Fibroblast of gingiva (primary cell): ENCODE data around the gene SLC22A5.

ENCODE experiments used
- DNase-seq: peaks from one replicate; pipeline ENCODE4 v3.0.0-alpha.2; 2011; ENCODE audit warnings: low read depth

The SLC22A5 gene

DNA sequence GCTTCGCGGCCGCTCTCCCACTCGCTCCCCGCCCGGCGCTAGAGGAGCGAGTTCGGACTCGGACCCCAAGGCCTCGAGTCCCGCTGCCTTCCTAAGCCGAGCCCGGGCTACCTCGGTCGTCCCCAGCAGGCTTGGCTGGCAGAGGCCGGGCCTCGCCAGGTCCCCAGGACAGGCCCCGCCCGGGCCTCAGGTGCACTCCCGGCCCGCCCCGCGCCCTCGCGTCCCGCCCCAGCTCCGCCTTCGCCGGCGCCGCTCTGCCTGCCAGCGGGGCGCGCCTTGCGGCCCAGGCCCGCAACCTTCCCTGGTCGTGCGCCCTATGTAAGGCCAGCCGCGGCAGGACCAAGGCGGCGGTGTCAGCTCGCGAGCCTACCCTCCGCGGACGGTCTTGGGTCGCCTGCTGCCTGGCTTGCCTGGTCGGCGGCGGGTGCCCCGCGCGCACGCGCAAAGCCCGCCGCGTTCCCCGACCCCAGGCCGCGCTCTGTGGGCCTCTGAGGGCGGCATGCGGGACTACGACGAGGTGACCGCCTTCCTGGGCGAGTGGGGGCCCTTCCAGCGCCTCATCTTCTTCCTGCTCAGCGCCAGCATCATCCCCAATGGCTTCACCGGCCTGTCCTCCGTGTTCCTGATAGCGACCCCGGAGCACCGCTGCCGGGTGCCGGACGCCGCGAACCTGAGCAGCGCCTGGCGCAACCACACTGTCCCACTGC, at the start of gene SLC22A5:
SLC22A5 (plus strand) TSS at position 237 of the 707 bp plus-strand sequence; CDS start at position 500, 263 bp downstream.
- DNase-seq, result peak; percentile 43

DNA sequence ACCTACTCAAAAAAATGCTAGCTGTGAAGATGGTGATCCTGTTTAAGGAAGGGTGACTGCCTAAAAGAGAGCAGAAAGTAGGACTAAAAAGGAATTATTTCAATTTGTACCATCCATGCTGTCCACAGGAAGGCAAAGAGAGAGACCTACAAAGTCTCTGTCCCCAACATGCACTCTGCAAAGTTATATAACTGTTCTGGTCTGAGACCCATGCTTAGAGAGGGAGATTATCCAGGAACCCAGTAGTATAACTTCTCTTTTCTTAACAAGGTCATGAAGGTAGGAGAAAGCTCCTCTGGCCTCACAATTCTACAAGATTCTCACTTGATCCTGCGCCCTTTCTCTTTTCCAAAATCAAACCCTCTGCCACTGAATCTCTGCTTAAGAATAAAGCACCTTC, 49.5 kb upstream of the SLC22A5 start:
- DNase-seq, result no peak

DNA sequence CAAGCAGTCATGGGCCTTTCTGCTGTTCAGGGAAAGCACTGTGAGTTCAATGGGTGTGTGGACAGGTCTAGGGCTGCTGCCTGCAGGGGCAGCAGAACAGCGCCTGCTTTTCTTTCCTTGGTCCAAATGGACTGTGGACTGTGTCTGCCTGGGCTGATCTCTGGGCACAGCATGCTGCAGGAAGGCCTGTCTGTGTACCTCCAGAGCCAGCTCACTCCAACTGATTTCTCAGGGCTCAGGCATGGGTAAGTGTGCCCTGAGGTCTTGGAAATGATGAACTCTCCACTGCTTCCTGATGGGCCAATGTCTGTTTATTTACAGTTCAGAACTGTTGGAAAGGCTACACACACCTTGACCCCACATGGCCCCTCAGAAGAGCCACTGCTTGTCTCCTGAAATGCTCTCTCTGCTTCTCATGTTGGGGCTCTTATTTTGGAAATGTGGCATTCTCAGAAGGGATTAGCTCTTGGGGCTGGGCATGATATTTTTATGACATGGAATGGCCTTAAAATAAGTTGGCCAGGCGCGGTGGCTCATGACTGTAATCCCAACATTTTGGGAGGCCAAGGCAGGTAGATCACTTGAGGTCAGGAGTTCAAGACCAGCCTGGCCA, 48.3 kb upstream of the SLC22A5 start:
- DNase-seq, result no peak

DNA sequence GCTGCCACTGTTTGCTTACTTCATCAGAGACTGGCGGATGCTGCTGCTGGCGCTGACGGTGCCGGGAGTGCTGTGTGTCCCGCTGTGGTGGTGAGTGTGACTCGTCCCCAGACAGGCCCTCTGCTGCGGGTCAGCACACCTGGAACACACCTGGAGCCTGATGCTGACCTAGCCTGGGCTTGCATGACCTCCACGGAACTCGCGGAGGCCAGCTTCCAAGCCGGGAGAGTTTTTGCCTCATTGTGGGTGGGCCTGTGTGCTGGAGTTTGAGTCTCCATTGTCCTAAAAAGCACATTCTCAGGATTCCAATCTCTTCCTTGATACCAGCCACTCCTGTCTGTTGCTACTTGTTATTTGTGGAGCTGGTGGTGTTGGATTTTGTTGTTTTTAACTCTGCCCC, 47.2 kb upstream of the SLC22A5 start:
- no peak for DNase-seq

DNA sequence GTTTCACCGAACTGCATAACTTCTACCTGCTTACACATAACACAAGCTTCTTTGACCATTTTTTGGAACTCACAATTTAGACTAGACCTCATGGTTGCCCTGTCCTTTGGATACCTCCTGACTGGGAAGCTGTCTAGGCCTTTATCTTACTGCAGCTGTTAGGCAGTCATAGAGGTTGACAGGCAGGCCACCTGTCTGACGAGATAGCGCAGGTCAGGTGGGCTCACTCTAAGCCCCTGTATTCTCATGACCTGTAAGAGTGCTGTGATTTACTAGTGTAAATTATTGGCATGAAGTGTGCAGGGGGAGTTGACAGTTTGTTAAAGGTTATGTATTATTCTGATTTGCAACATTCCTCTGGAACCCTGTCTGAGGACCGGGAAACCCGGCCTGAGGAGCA, 46.3 kb upstream of the SLC22A5 start:
- DNase-seq, result no peak

DNA sequence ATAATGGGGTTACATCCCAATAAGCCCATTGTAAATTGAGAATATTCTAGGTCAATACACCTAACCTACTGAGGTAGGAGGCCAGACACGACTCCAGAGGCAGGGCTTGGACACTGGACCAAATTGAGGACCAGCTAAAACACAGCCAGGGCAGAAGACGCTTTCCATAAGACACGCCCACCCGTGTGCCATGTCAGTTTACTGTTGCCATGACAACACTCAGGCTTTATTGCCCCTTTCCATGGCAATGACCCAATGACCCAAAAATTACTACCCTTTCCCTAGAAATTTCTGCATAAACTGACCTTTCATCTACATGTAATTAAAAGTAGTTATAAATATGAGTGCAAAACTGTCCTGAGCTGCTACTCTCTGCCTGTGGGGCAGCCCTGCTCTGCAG, 43.8 kb upstream of the SLC22A5 start:
- no peak for DNase-seq

DNA sequence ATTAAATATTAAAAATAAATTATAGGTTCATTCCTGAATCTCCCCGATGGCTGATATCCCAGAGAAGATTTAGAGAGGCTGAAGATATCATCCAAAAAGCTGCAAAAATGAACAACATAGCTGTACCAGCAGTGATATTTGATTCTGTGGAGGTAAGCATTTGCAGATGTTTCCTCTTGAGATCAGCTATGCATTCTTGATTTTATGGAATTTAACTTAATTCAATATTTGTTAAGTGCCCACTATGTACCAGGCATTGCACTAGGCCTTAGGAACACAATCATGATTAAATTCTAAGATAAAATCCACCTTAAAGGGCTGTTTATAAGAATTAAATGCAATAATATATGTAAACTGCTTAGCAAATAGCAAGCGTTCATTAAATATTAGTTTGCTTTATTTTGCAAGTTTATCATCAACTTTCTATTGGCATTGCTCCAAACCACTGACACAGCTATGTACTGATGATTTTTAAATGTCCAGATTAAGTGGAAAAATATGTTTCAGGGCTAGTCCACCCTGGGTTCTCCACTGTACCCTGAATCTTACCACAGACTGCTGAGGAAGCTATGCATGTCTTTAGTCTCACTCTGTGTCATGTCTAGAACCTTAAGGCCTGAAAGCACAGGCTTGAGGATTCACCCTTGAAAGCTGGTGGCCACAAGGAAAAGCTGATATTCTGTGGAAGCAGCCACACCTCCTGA, 42.1 kb upstream of the SLC22A5 start:
- DNase-seq, result peak; percentile 79

DNA sequence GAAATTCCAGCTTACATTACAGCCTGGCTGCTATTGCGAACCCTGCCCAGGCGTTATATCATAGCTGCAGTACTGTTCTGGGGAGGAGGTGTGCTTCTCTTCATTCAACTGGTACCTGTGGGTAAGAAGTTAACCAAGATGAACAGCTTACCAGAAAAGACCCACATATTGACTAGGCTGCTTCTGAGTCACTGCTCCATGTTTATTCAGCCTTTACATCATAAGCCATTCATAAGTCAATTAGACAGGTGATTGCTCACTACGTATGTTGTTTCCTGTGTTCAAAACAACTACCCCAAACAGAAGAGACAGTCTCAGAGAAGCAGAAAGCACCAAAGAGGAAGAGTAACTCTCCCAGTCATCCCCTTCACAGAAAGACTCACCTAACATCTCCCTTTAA, 34.7 kb upstream of the SLC22A5 start:
- DNase-seq, result no peak

DNA sequence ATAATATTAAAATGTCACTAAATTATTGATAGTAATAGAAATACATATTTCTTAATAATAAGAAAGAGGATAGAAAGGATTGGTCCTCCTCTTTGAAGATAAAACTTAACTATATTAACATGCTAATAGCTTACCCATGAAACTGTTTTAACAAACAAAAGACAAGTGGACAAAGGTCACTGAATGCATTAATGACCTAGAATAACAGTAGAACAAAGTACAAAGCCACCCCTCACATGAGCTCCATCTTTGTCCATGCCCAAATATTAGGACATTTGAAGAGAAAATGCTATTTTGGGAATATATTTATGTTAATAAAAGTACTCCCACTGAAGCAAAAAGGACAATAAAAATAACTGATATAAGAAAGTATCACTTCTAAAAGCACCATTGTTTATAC, 34.1 kb upstream of the SLC22A5 start:
- no peak for DNase-seq

DNA sequence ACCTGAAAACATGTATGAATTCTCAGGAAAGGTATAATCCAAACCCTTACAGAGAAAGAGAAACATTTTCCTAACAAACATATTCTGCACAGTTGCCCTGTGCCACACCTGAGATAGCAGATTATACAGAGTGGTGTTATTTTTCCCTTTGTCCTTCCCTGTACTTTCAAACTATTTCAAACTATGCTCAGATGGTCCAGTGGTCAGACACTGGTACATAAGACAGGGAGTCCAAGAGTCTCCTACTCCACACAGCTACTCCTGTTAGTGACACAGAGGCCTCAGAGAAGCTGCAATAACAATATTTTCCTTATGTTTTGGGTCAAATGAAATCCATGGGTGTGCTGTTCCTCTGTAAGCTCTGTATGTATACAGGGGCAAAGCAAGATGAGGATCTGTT, 30.0 kb upstream of the SLC22A5 start:
- no peak for DNase-seq

DNA sequence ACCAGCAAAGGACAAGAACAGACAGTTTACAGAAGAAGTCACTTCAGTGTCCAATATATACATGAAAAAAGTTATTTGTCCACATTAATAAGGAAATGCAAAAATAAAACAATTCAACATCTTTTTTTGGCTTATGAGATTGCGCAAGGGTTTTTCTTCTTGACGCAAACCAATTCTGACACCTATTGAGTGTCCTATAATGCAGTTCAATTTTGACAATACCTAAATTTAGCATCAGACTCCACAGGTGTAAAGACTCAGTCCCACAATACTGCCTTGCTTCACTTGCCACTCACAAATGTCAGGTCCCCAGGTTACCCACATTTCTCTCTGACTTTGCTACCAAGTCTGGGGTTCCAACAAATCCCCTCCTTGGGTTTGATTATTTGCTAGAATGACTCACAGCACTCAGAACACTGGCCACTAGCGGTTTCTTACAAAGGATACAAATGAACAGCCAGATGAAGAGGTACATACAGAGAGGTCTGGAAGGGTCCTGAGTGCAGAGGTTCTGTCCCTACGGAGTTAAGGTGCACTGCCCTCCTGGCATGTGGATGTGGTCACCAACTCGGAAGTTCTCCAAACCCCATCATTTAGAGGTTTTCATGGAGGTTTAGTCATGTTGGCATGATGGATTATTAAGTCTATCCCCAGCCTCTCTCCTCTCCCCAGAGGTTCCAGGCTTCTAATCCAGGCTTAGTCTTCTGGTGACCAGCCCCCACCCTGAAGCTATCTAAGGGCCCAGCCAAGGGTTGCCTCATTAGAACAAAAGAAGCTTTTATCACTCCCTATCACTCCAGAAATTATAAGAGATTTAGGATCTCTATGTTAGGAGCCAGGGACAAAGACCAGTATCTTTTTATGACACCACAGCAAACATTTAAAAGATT, 27.0 kb upstream of the SLC22A5 start:
- DNase-seq, result no peak

DNA sequence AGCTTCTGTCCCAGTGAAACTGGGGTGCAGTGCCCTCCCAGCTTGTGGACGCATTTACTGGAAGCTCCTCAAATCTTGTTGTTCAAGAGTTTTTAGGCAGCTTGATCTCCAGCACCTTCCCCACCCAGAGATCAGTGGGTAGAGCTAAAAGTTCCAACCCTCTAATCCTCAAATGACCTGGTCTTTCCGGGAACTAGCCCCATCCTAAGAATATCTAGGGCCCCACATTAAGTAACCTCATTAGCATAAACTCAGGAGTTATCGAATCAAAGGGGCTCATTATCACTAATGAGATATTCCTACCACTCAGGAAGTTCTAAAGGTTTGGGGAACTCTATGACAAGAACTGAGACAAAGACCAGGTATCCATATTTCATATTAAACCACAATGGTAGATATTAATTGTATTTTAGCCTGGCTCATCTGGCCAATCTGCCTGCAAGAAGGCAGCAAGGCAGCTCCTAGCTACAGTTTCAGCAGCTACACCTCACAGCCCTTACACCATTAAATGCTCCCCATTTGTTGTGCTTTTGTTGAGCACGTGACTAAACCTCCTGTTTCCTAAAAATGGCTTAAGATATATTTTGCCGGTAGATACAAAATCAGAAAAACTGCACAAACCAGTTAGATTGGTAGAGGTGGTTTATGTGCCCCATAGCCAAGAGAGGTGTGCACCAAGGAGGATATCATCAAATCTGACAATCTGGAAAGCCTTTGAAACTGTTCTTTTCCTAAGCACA, 24.6 kb upstream of the SLC22A5 start:
- no peak for DNase-seq

DNA sequence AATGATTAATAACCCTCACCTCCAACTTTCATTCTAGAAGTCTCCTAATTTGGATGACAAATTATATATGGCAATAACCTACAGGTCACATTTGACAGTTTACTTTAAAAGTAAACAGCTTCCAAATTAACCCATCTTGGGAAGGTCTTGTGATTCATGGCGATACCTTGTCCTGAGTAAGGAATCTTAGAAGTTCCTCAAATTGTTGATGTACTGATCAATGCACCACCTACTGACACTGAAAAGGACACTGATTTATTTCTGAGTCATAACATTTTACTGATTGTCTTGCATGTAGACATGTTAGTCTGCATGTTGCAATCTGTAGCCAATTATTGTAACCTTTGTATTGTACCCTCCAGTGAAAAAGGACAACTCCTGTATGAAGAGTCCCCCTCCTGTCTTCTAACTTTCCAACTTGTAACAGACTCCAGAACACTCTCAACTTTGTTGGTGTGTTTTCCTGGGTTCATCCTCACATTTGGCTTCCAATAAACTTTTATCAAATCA, 16.0 kb upstream of the SLC22A5 start:
- DNase-seq, result no peak

DNA sequence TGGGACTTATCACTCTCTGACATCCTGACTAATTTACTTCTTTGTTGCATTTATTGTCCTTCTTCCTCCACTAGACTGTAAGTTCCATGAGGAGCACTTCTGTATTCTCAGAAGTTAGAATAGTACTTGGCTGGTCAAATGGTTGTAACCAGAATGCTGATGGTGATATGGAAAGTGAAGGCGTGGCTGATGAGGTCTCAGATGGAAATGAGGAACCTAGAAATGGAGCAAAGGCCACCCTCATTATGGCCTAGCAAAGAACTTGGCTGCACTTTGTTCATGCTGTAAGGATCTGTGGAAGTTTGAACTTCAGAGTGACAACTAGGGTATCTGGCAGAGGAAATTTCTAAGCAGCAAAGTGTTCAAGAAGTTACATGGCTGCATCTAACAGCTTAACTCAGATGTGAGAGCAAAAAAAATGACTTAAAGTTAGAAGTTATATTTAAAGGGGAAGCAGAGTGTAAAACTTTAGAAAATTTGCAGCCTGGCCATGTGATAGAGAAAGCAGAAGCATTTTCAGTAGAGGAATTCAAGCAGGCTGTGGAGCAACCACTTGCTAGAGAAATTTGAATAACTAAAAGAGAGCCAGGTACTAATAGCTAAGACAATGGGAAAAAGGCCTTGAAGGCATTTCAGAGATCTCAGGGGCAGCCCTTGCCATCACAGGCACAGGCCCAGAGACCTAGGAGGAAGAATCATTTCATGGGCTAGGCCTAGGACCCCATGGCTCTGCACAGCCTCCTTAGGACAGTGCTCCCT, 14.9 kb upstream of the SLC22A5 start:
- no peak for DNase-seq

DNA sequence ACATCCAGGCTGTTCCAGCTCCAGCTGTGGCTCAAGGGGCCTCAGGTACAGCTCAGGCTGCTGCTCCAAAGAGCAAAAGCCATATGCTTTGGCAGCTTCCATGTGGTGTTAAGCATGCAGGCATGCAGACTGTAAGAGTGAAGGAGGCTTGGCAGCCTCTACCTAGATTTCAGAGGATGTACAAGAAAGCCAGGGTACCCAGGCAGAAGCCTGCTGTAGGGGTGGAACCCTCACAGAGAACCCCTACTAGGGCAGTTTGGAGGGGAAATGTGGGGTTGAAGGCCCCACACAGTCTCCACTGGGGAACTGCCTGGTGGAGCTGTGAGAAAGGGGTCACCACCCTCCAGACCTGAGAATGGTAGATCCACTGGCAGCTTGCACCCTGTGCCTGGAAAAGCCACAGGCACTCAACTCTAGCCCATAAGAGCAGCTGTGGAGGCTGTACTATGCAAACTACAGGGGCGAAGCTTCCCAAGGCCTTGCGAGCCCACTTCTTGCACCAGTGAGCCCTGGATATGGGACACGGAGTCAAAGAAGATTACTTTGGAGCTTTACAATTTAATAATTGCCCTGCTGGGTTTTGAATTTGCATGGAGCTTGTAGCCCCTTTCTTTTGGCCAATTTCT, 14.3 kb upstream of the SLC22A5 start:
- no peak for DNase-seq

DNA sequence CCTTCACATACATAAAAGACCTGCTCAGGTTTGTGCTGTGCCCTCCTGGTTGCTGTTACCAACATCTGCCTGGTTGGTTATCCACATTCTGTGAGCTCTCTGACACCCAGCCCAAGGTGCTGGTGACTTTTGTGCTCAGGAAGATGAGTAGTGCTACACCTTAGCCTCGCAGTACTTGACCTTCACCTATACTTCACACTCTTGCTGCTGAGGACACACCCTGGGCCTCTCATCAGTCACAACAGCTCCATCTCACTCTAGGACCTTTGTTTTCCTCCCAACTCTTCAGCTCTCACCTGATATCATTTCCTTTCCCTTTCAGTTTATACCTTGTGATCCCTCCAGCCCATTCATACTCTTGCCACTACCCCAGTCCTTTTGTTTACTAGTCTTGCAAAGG, 10.7 kb upstream of the SLC22A5 start:
- DNase-seq, result no peak

DNA sequence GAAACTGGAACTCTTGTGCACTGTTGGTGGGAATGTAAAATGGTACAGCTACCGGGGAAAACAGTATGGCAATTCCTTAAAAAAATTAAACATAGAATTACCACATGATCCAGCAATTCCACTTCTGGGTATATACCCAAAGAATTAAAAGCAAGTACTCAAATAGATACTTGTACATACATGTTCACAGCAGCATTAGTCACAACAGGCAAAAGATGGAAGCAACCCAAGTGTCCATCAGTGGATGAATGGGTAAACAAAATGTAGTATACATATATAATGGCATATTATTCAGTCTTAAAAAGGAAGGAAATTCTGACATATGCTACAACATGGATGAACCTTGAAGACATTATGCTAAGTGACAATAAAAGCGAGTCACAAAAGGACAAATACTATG, 7.4 kb upstream of the SLC22A5 start:
- no peak for DNase-seq

DNA sequence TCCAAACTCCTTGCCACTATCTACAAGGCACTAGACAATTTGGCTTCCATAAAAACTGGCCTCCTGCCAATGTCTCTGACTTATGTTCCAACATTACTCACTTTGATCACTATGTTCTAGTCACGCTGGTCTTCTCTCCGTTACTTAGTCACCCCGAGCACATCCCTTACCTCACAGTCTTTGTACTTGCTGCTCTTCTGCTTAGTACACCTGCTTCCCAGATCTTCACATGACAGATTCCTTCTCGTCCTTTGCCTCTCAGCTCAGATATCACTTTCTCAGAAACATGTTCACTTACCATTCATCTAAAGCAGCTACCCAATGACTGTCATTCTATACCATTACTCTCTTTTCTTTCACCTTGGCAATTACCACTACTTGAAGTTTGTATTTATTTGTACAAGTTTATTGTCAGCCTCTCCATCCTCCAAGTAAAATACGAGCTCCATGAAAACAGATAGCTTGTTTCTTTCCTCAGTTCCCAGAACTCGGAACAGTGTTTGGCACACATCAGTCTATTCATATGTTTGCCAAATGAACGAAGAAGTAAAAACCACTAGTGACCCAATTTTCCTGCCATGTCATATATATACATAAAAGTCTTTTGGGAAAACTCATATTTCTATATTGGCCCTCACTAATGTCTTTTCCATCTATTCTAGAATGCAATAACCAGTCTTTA, 5.9 kb upstream of the SLC22A5 start:
- peak; percentile 88 for DNase-seq

DNA sequence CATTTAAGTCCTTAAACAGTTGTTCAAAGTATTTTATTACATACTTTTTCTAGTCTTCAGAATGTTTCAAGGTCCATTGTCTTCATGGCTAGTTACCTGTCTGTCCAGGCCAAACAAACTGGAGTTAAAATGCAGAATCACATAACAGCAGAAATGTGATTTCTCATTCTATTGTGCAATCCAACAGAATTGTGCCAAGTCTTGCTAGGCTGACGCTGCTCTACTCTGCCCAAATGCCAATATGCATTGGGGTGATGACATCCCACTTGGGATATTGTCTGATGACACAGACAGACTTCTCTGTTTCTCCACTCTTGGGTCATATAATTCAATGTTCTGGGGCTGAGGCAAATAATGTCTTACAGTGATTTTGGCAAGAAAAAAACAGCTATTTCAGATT, 5.2 kb upstream of the SLC22A5 start:
- DNase-seq, result peak; percentile 96

DNA sequence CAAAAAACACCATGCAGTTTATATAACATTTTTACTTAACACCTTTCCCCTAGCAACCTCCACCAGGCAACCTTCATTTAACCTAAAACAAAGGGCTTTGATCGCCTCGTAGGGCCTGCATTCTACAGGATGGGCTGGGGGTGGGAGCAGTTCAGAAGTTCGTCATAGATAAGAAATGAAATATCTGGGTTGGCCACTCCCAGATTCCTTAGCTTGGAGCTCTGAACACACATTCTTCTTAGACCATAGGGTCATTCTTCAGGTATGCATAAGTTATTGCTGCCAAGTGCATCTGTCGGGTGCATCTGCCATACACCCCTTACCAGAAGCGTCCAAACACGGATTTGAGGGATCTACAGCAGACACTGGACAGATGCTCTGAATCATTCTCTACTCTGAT, 4.3 kb upstream of the SLC22A5 start:
- no peak for DNase-seq
